ENCODE results near the gene FAAP24.

DNA sequence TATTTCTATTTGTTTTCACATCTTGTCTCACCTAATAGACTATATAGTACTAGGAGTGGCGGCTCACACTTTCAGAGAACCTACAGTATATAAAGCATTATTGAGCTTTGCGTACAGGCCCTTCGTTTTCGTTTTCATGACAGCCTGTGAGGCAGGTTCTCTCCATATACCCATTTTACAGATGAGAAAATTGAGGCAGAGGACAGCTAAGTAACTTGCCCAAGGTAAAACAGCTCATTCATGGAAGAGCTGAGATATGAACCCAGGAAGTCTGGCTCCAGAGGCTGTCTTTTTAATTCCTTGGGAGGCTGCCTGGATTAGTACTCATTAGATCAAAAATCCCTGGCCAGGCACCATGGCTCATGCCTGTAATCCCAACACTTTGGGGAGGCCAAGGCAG is 28.9 kb downstream of the FAAP24 start:
- TF ChIP-seq, protein P1, sequence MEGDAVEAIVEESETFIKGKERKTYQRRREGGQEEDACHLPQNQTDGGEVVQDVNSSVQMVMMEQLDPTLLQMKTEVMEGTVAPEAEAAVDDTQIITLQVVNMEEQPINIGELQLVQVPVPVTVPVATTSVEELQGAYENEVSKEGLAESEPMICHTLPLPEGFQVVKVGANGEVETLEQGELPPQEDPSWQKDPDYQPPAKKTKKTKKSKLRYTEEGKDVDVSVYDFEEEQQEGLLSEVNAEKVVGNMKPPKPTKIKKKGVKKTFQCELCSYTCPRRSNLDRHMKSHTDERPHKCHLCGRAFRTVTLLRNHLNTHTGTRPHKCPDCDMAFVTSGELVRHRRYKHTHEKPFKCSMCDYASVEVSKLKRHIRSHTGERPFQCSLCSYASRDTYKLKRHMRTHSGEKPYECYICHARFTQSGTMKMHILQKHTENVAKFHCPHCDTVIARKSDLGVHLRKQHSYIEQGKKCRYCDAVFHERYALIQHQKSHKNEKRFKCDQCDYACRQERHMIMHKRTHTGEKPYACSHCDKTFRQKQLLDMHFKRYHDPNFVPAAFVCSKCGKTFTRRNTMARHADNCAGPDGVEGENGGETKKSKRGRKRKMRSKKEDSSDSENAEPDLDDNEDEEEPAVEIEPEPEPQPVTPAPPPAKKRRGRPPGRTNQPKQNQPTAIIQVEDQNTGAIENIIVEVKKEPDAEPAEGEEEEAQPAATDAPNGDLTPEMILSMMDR (IDR thresholded peaks at IDR 0.05) = no peak
- TF ChIP-seq POLR2A (IDR thresholded peaks at IDR 0.05) (no peak), POLR2AphosphoS5 (IDR thresholded peaks at IDR 0.05) (no peak)

All from transverse colon (tissue), 4 donors.